ENCODE results near the gene SGTB.

- TF ChIP-seq CTCF (IDR thresholded peaks at IDR 0.05): no peak
- TF ChIP-seq SIN3A (IDR thresholded peaks at IDR 0.05; ENCODE audit: borderline replicate concordance, insufficient read depth, low read depth, low read length): no peak
- no peak for TF ChIP-seq POLR2AphosphoS5 (IDR thresholded peaks at IDR 0.05; ENCODE audit: low read depth, low read length)
- no peak for TF ChIP-seq REST (IDR thresholded peaks at IDR 0.05; ENCODE audit: insufficient read depth in 1 of 2, low read depth in 2 of 2, low read length in 1 of 2)
- TF ChIP-seq TCF7L2 (IDR thresholded peaks at IDR 0.05; ENCODE audit: low read depth, low read length): no peak
Measured at GRCh38 chr5:65708145-65708544, 13.8 kb downstream of the SGTB start.
